ENCODE measurements around the gene TIMM8A. TPM values are rescaled to one million over a fixed set of nuclear protein-coding genes. Genes with fewer than 3 reads are reported as not detected.

Gene TIMM8A
- total and polyA plus RNA-seq, 2 experiments from 2014 or later: 1.9 to 18.5 TPM

GRCh38 chrX:101377547-101377946 is 29.0 kb upstream of the TIMM8A start:
- H3F3A ChIP-seq (ENCODE audit: insufficient read depth): no peaks in the 10 kb centered on the region
- H3K9me2 ChIP-seq (ENCODE audit: insufficient read depth): no peaks in the 10 kb centered on the region
- H3K79me2 ChIP-seq (ENCODE audit: insufficient read depth): no peaks in the 10 kb centered on the region
- no peaks in the 10 kb centered on the region for H3K36me3 ChIP-seq (ENCODE audit: low read depth)
- WGBS, 2 experiments (ENCODE audit: low coverage in 1 of 2, low lambda C conversion rate in 2 of 2, missing lambda C conversion rate in 2 of 2): 0 to 6% methylated on average over 1 of the region's 1 CpG
- DNase-seq: no peak
- no peak overlapping the region for H3K4me2 ChIP-seq (ENCODE audit: unreplicated experiment)
- H3K9ac ChIP-seq: no peak overlapping the region
- no peak overlapping the region for H3K4me3 ChIP-seq
- in situ Hi-C loops (cut with MboI): no loop called here
- H3K9me3 ChIP-seq (ENCODE audit: low read depth): no peaks in the 10 kb centered on the region
- H3K4me1 ChIP-seq (ENCODE audit: insufficient read depth): no peaks in the 10 kb centered on the region
- no peak overlapping the region for H3K27ac ChIP-seq
- TF ChIP-seq EZH2phosphoT487 (IDR thresholded peaks at IDR 0.05; ENCODE audit: insufficient read depth, low read depth) (no peak), EZH2 (IDR thresholded peaks at IDR 0.05; ENCODE audit: insufficient read depth, poor library complexity, severe bottlenecking) (no peak)
- H2AFZ ChIP-seq: no peak overlapping the region
- H4K20me1 ChIP-seq (ENCODE audit: insufficient read depth): no peaks in the 10 kb centered on the region
- no peaks in the 10 kb centered on the region for H3K27me3 ChIP-seq (replicated peaks; ENCODE audit: insufficient read depth)

GRCh38 chrX:101370888-101371504 is 22.5 kb upstream of the TIMM8A start:
- TF ChIP-seq EZH2 (IDR thresholded peaks at IDR 0.05; ENCODE audit: insufficient read depth, poor library complexity, severe bottlenecking) (no peak), EZH2phosphoT487 (IDR thresholded peaks at IDR 0.05; ENCODE audit: insufficient read depth, low read depth) (no peak)
- H3K9ac ChIP-seq: no peak overlapping the region
- 2 to 3% methylated on average over 3 of the region's 3 CpGs for WGBS, 2 experiments (ENCODE audit: low coverage in 1 of 2, low lambda C conversion rate in 2 of 2, missing lambda C conversion rate in 2 of 2)
- no peak overlapping the region for H3K4me3 ChIP-seq
- no peaks in the 10 kb centered on the region for H3F3A ChIP-seq (ENCODE audit: insufficient read depth)
- no peak overlapping the region for H3K27ac ChIP-seq
- in situ Hi-C loops (cut with MboI): no loop called here
- H3K27me3 ChIP-seq (replicated peaks; ENCODE audit: insufficient read depth): no peaks in the 10 kb centered on the region
- no peaks in the 10 kb centered on the region for H3K36me3 ChIP-seq (ENCODE audit: low read depth)
- no peak overlapping the region for H3K4me2 ChIP-seq (ENCODE audit: unreplicated experiment)
- H3K9me2 ChIP-seq (ENCODE audit: insufficient read depth): no peaks in the 10 kb centered on the region
- no peak overlapping the region for H2AFZ ChIP-seq
- H3K79me2 ChIP-seq (ENCODE audit: insufficient read depth): no peaks in the 10 kb centered on the region
- H4K20me1 ChIP-seq (ENCODE audit: insufficient read depth): no peaks in the 10 kb centered on the region
- H3K9me3 ChIP-seq (ENCODE audit: low read depth): no peaks in the 10 kb centered on the region
- DNase-seq: no peak
- H3K4me1 ChIP-seq (ENCODE audit: insufficient read depth): no peaks in the 10 kb centered on the region

- Histone ChIP-seq H2AFZ (no peak overlapping the region), H3K9ac (no peak overlapping the region), H4K20me1 (ENCODE audit: insufficient read depth) (no peaks in the 10 kb centered on the region), H3K79me2 (ENCODE audit: insufficient read depth) (no peaks in the 10 kb centered on the region), H3F3A (ENCODE audit: insufficient read depth) (no peaks in the 10 kb centered on the region), H3K27ac (no peak overlapping the region), H3K4me3 (no peak overlapping the region), H3K9me2 (ENCODE audit: insufficient read depth) (no peaks in the 10 kb centered on the region), H3K9me3 (ENCODE audit: low read depth) (no peaks in the 10 kb centered on the region), H3K27me3 (replicated peaks; ENCODE audit: insufficient read depth) (no peaks in the 10 kb centered on the region), H3K4me2 (ENCODE audit: unreplicated experiment) (no peak overlapping the region), H3K36me3 (ENCODE audit: low read depth) (no peaks in the 10 kb centered on the region), H3K4me1 (ENCODE audit: insufficient read depth) (no peaks in the 10 kb centered on the region)
- DNase-seq: no peak
- in situ Hi-C loops (cut with MboI): no loop called here
- 49 to 70% methylated on average over 5 to 6 of the region's 6 CpGs for WGBS, 2 experiments (ENCODE audit: low coverage in 1 of 2, low lambda C conversion rate in 2 of 2, missing lambda C conversion rate in 2 of 2)
- no peak for TF ChIP-seq EZH2phosphoT487 (IDR thresholded peaks at IDR 0.05; ENCODE audit: insufficient read depth, low read depth)
- TF ChIP-seq EZH2 (IDR thresholded peaks at IDR 0.05; ENCODE audit: insufficient read depth, poor library complexity, severe bottlenecking): no peak
Measured at GRCh38 chrX:101369687-101370086, 21.1 kb upstream of the TIMM8A start.

- DNase-seq: no peak
- TF ChIP-seq EZH2phosphoT487 (IDR thresholded peaks at IDR 0.05; ENCODE audit: insufficient read depth, low read depth): no peak
- TF ChIP-seq EZH2 (IDR thresholded peaks at IDR 0.05; ENCODE audit: insufficient read depth, poor library complexity, severe bottlenecking): no peak
- Histone ChIP-seq H3K9me3 (ENCODE audit: low read depth) (no peaks in the 10 kb centered on the region), H3F3A (ENCODE audit: insufficient read depth) (no peaks in the 10 kb centered on the region), H3K27ac (no peak overlapping the region), H3K79me2 (ENCODE audit: insufficient read depth) (no peaks in the 10 kb centered on the region), H3K9ac (no peak overlapping the region), H3K4me3 (no peak overlapping the region), H3K4me1 (ENCODE audit: insufficient read depth) (no peaks in the 10 kb centered on the region), H4K20me1 (ENCODE audit: insufficient read depth) (no peaks in the 10 kb centered on the region), H3K4me2 (ENCODE audit: unreplicated experiment) (no peak overlapping the region), H3K27me3 (replicated peaks; ENCODE audit: insufficient read depth) (no peaks in the 10 kb centered on the region), H2AFZ (no peak overlapping the region), H3K9me2 (ENCODE audit: insufficient read depth) (no peaks in the 10 kb centered on the region), H3K36me3 (ENCODE audit: low read depth) (no peaks in the 10 kb centered on the region)
- in situ Hi-C loops (cut with MboI): no loop called here
Measured at GRCh38 chrX:101368800-101369199, 20.3 kb upstream of the TIMM8A start.

GRCh38 chrX:101365301-101365795 is 16.8 kb upstream of the TIMM8A start:
- H3K79me2 ChIP-seq (ENCODE audit: insufficient read depth): no peaks in the 10 kb centered on the region
- no peak for DNase-seq
- no peak overlapping the region for H3K4me3 ChIP-seq
- H3F3A ChIP-seq (ENCODE audit: insufficient read depth): no peaks in the 10 kb centered on the region
- no peaks in the 10 kb centered on the region for H3K9me2 ChIP-seq (ENCODE audit: insufficient read depth)
- no peaks in the 10 kb centered on the region for H3K4me1 ChIP-seq (ENCODE audit: insufficient read depth)
- no peaks in the 10 kb centered on the region for H3K9me3 ChIP-seq (ENCODE audit: low read depth)
- no peak overlapping the region for H3K9ac ChIP-seq
- no peaks in the 10 kb centered on the region for H3K36me3 ChIP-seq (ENCODE audit: low read depth)
- no peak for TF ChIP-seq EZH2 (IDR thresholded peaks at IDR 0.05; ENCODE audit: insufficient read depth, poor library complexity, severe bottlenecking)
- TF ChIP-seq EZH2phosphoT487 (IDR thresholded peaks at IDR 0.05; ENCODE audit: insufficient read depth, low read depth): no peak
- WGBS, 2 experiments (ENCODE audit: low coverage in 1 of 2, low lambda C conversion rate in 2 of 2, missing lambda C conversion rate in 2 of 2): 84 to 92% methylated on average over 1 of the region's 1 CpG
- no peaks in the 10 kb centered on the region for H4K20me1 ChIP-seq (ENCODE audit: insufficient read depth)
- in situ Hi-C loops (cut with MboI): no loop called here
- no peaks in the 10 kb centered on the region for H3K27me3 ChIP-seq (replicated peaks; ENCODE audit: insufficient read depth)
- no peak overlapping the region for H3K27ac ChIP-seq
- H3K4me2 ChIP-seq (ENCODE audit: unreplicated experiment): no peak overlapping the region
- H2AFZ ChIP-seq: no peak overlapping the region

Data from GM23248 (cell line).